NK-92 (cell line): Measurements from ENCODE around the gene BAG5.
"Not testable (repeated sequence)": the region's sequence is repeated elsewhere in the genome, so short reads cannot be mapped to it uniquely, and the experiment has no call there.

Source experiments
- DNase-seq: peaks from one replicate; lab custom pipeline; 2025; ENCODE audit not compliant: unreplicated experiment; lab: John Stamatoyannopoulos, UW

The BAG5 gene, protein sequence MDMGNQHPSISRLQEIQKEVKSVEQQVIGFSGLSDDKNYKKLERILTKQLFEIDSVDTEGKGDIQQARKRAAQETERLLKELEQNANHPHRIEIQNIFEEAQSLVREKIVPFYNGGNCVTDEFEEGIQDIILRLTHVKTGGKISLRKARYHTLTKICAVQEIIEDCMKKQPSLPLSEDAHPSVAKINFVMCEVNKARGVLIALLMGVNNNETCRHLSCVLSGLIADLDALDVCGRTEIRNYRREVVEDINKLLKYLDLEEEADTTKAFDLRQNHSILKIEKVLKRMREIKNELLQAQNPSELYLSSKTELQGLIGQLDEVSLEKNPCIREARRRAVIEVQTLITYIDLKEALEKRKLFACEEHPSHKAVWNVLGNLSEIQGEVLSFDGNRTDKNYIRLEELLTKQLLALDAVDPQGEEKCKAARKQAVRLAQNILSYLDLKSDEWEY

DNA sequence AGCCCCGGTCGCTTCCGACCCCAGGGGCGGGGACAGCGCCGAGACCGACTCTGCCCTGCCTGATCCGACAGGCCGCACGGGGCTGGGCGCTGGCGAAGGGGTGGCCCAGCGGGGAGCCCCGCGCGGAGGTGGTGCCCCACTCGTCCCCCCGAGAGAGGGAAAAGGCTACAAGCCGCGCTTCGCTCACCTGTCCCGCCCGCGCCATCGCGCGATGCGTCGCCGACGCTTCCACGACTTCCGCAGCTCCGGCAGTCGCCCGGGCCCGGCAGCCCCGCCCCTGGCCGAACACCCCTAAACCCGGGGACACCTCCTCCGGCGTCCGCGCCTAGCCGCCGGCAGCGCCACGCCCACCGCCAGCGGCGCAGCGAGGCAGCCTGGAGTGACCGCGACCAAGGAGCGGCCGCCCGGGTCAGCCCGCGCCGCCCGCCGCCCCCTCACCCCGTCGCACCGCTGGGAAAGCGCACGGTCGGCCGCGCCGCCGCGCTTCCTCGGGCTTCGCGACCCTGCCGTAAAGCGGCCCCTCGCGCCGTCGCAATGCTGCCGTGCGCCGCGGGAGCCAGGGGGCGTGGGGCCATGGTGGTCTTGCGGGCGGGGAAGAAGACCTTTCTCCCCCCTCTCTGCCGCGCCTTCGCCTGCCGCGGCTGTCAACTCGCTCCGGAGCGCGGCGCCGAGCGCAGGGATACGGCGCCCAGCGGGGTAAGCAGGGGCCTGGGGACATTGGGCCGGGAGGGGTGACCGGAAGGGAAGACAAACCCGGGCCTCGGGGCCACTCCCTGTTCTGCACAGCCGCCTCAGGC, at the start of gene BAG5, which contains the start of gene COA8:
Gene BAG5, minus strand, starts transcription at position 229 of the 797 bp plus-strand sequence. CDS start 1,493 bp downstream, outside the sequence.
Gene COA8, plus strand, starts transcription at position 532 of the 797 bp plus-strand sequence. Its CDS starts 42 bp downstream, at position 574.
- DNase-seq: no peak

DNA sequence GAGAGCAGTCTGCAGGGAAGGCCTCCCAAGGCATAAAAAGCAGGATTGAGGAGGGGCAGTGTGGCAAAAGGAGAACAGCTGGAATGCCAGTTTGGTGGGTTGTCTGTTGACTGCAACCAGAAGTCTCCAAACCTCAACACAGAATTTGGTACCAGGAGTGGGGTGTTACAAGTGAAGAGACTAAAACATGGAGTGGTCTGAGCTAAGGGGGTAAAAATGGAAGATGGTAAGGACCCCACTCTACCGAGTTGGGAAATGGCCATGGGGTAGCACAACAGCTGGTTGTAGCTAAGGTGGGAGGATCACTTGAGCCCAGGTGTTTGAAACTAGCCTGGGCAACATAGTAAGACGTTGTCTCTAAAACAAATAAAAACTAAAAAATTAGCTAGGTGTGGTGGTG, 48.8 kb upstream of the BAG5 start:
- no peak for DNase-seq

DNA sequence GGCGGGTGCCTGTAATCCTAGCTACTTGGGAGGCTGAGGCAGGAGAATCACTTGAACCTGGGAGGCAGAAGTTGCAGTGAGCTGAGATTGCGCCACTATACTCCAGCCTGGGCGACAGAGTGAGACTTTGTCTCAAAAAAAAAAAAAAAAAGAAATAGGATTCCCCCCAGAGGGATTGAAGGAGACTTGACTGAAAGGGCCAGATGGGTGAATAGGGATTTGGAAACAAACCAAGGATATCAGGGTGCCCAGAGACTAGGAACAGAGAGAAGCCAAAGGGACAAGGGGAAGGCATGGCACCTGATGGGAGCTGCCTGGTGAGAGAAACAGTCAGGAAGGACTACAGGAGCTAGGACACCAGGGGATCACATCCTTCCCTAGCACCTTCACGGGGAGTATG, 46.6 kb upstream of the BAG5 start:
- not testable (repeated sequence) for DNase-seq

DNA sequence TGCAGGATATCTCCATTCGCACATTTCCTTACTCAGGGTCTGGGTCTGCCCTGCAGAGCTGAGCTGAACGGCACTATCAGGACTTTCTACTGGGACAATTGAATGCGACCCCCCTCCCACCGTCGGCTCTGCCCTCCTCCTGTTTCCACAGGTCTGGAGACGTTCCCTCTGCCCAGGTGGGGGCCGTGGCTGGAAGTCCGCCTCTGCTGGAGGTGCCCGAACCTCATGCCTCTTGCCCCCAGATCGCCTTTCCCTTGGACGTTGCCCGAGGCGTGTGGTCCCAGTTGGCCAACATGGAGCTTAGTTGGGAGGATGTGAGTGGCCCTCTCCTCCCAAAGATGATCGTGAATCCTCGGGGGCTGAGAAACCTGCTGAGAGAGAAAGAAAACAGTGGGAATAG, 45.4 kb upstream of the BAG5 start:
- no peak for DNase-seq

DNA sequence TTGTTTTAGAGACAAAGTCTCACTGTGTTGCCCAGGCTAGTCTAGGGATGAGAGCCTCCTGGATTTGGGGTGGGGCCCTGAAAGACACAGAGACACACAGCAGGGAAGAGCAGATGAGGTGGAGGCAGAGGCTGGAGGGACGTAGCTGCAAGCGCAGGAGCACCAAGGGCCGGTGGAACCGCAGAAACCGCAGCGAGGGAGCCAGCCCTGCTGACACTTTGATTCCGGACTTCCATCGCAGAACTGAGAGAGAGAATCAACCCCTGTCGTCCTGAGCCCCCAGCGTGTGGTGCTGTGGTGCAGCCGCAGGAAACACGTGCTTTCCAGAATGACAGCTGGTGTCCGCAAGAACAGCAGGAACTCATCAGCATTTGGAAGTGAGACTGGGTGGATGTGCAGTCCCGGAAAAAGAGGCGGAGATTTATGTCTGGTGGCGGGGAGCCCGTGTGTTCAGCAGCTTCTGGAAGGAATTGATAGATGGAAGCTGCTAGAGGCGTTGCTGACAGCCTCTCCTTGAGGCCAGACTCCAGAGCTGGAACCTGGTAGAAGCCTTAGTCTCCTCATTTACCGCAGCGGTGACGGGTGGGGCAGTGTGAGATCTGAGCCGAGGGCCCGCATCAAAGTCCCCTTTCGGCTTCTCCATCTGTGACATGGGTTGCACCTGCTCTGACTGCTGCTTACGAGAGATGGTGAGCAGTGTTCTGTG, 44.7 kb upstream of the BAG5 start:
- no peak for DNase-seq

DNA sequence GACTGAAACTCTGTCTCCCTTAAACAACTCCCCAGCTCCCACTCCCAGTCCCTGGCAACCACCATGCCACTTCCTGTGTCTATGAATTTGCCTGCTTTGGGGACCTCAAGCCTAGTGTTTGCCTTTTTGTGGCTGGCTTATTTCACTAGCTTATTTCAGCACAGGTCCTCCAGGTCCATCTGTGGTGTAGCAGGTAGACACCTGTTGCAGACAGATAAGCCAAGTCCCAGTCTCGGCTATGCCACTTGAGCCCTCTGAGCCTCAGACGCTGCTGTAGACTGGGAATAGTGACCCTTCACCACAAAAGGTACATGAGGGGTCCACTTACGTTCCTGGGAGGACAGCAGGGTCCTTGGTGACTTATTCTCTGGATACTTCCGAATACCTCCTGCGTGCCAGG, 42.2 kb upstream of the BAG5 start:
- DNase-seq: no peak

DNA sequence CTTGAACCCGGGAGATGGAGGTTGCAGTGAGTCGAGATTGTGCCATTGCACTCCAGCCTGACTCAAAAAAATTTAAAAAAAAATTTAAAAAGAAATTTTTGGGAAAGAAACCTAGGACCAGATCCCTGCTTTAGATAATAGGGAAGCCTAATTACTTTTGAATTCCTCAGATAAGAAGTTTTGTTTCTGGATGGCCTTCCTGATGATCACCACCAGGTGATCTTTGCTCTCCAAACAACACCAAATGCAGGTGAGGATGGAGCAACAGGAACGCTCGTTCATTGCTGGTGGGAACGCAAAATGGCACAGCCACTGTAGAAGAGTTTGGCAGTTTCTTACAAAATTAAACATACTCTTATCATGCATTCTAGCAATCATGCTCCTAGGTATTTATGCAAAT, 38.0 kb upstream of the BAG5 start:
- no peak for DNase-seq

DNA sequence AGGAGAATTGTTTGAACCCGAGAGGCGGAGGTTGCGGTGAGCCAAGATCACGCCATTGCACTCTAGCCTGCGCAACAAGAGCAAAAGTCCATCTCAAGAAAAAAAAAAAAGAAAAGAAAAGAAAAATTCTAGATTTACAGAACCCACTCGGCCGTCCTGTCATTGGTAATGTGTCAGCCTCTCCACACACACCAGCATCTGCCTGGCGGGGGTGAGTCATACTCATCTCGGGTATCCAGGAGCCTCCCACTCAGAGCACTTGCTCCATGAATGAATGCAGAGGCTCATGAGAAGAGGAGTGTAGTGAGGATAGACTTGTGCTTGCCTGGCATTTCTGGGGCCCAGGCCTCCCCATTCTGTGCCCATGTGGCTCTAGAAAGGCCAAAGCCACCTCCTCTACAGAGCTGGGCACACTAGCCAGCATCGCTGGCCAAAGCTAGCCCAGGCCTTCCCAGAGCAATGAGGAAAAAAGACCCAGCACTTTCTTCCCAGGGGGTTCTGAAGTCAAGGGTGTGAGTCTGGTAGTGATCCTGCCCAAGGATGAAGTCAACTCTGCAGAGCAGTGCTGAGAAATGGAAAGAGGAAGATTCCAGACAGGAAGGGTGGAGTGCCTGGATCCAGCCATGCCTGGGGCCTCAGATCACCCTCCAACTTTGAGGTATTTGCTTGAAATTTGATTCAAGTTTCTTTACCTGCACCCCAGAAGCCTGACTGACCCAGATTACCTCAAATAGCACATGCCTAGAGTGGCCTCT, 35.3 kb upstream of the BAG5 start:
- no peak for DNase-seq

DNA sequence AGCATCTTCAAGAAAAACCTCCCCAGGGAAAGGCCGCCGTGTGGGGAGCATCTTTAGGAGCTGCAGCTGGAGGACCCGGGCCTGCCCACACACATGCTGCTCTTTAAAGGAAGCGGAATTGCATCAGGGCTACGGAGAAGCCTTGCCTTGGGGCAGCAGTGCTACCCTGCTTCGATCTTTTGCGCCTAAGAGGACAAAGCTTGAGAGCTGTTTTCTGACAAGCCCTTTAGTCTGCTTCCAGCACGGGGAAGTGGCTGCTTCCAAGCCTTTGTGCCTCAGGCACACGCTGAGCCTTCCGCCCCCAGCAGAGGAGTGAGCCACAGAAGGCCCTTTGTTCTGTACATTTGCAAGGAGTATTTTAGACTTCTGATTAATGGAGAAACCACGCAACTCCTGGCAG, 31.8 kb upstream of the BAG5 start:
- DNase-seq: no peak

DNA sequence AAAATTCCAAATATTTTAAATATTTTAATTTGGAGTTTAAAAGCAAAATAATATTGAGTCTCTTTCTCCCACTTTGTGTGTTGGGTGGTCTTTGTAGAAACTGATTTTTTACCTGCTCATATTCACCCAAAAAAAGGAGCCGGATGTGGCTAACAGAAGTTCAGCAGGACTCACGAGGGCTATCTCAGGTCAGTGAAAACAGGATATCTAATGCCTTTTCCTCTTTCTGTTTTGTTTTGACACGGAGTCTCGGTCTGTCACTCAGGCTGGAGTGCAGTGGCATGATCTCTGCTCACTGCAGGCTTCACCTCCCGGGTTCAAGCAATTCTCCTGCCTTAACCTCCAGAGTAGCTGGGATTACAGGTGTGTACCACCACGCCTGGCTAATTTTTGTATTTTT, 31.1 kb upstream of the BAG5 start:
- no peak for DNase-seq

DNA sequence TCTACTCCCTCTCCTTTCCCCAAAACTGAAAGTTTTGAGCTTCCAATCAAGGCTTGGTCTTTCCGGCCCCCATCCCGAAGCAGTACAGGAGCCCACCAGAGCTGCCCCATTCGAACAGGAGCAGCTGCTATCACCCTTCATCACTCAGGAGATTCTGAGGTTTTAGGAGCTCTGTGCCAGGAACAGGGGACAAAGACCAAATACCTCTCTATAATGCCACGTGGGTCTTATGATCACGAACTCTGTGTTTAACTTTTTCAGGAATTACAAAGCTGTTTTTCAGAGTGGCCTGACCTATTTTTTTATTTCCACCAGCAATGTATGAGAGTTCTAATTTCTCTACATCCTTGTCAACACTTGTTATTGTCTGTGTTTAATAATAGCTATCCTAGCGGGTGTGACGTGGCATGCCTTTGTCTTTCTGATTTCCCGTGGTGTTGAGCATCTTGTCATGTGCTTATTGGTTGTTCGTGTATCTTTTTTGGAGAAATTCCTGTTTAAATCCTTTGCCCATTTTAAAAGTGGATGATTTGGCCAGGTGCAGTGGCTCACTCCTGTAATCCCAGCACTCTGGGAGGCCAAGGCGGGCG, 22.0 kb upstream of the BAG5 start:
- no peak for DNase-seq

DNA sequence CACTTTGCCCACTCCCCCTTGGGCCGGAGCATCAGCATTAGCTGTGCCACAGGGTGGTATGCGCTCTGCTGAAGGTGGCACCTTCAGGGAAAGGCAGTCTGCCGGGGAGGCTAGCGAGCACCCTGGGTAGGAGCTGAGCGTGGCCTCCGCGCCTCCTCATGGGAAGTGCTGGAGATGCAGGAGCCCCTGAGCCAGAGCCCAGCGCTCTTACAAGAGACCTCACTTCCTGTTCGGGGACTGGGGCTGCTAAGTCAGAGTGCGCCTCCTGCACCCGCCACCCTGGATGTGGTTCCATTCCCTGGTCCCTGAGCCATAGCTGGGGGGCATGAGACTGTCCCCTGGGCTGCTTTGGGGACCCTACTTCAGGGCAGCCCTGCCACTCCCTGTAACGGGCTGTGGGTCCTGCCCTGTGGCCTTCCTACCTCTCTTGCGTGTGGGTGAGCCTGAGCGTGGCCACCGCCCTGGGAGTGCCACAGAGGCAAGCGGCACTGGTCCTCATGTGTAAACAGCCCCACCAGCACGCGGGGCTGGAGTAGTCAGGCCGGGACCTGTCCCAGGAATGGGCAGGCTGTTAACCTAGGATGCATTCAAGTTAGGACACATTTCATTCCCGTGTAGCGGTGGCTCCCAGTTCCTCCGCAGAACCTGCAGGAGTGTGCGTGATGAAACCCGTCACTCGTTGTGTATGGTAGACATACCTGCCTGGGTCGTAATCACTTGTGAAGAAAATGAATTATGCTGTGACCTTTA, 19.7 kb upstream of the BAG5 start:
- DNase-seq: no peak

DNA sequence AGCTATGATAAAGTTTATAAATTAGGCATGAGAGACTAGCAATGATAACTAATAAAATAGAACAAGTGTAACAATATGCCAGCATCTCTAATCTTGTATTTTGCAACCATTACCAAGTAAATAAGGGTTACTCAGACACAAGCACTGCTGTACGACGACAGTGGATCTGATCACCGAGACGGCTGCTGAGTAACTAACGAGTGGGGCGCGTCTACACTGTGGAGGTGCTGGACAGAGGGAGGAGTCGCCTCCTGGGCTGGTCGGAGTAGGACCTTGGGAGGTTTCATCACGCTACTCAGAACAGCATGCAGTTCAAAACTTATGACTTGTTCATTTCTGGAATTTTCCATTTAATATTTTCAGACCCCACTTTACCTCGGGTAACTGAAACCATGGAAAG, 18.7 kb upstream of the BAG5 start:
- DNase-seq: no peak

DNA sequence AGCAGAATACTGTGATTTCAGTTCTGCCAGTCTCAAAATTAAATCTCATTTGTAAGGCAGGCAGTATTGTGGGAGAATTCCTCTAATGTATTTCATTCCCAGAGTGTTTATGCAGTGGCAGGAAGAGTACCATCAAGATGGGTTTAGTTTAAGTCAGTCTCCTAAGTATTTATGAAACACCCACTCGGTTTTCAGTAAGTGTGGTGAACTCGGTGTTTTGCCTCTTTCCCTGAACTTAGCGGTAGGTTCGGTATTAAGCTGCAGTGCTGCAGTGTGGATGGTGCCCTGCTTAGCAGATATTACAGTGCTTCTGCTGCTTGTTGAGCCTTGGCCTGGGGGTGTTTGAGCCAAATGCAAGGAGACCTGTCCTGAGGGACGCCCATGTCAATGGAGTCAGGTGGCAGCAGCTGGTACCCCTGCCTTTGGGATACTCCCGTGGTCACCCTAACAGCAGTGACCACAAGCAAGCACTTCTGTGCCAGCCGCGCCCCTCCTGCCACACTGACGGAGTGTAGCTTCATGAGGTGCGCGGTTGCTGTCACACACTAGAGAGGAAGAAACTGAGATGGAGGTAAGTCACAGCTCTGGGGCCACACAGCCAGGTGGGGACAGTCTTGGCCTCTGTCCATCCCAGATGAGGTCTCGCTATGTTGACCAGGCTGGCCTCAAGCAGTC, 16.1 kb upstream of the BAG5 start:
- DNase-seq: no peak

DNA sequence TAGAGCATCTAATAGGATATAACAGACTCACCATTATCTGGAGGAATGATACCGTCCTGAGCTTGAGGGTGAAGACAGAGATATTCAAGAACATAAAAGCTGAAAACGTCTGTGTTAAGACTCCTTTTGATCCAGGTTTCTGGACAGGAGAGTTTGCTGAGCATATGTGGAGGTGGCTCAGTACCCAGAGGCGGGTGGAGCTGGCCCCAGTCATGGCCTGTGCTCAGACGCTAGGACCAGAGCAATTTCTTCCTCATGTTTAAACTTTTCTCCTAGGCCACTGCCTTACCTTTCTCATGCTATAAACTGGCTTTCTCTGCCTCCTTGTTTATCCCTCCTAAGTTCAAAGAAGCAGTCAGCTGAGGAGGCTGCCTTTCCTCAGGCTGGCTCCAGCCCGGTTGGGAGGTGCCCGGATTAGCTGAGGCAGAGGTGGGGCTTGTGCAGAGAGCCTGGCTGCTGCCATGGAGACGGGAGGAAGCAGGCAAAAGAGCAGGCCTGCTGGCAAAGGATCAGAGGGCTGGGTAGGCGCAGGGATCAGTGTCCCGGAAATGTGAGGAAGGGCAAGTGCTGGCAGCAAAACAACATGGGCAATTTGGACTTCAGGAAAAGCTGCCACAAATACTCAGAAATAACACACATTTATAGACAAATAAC, 14.0 kb upstream of the BAG5 start:
- no peak for DNase-seq

DNA sequence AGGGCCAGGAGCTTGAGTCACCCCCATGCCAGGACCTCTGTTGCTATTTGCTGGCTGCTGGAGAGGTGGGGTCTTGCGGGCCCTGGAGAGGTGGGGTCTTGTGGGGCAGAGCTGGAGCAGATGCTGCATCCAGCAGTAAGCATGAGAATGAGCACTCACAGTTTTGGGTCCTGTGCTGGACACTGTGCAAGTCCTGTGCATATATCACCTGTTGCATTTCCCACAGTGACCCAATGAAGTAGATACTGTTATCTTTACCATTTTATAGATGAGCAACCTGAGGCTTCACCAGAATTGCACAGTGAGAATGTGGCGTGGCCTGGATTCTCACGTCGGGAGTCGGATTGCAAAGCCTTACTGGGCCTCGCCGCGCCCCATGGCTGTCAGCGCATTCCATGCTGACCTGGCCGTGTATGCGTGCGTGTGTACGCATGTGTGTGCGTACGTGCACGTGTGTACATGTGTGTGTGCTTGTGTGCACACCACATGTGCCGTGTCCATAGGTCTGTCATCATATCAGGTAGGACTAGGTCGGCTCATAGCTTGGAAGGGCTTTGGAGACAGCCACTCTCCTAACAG, 12.3 kb upstream of the BAG5 start:
- no peak for DNase-seq

DNA sequence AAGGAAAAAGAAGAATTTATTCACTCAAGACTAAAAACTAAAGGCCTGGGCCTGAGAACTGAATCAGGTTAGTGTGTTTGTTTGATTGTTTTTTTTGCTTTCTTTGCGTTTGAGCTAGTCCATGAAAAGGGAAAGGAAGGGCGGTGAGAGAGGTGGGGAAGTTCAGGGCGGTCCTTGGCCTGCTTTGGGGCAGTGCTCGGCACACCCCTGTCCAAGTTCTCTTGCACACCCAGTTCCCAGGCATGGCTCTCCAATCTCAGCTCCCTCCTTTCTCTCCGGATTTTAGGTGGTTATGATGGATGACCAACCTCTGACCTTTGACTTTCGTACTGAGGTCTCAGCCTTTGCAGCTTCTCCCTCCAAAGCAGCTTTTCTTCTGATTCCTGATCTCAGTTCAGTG, 11.6 kb upstream of the BAG5 start:
- no peak for DNase-seq

DNA sequence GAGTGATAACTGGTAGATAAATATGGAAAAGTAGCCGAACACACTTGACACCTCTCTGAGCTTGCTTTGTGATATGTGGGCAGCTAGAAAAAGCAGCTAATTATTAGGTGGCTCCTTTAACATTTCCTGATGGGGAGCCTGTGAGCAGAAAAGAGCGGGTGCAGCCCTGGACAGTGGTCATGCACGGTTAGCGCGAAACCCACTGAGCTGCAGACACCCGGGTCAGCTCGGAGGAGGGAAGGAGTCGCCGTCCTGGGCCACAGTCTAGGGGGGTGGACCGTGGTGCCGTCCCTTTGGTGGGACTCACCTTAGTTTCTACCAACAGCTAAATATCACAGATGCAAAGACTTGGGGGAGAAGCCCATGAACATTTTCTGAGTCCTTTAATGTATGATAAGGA, 7.0 kb upstream of the BAG5 start:
- no peak for DNase-seq
